ENCODE measurements around the gene TBCC.
"Not testable (repeated sequence)": the region's sequence is repeated elsewhere in the genome, so short reads cannot be mapped to it uniquely, and the experiment has no call there.

The TBCC gene

GRCh38 chr6:42704251-42704936 lies 41.5 kb downstream of the TBCC start:
- Histone ChIP-seq H3K9ac (ENCODE audit: low read length) (no peak overlapping the region), H3K27ac (ENCODE audit: low read length) (no peak overlapping the region), H3K79me2 (ENCODE audit: low read length) (no peaks in the 10 kb centered on the region), H3K36me3 (replicated peaks; ENCODE audit: low read depth, low read length) (no peaks in the 10 kb centered on the region), H3K4me3 (ENCODE audit: low read length) (no peak overlapping the region), H3K4me2 (ENCODE audit: low read length) (no peak overlapping the region), H4K20me1 (ENCODE audit: insufficient read depth, low read length) (no peaks in the 10 kb centered on the region), H3K27me3 (ENCODE audit: low read depth, low read length) (no peaks in the 10 kb centered on the region), H3K9me3 (ENCODE audit: insufficient read depth, low read length) (no peaks in the 10 kb centered on the region), H2AFZ (ENCODE audit: low read depth, low read length) (no peak overlapping the region), H3K4me1 (ENCODE audit: low read length) (no peaks in the 10 kb centered on the region)
- no peak for TF ChIP-seq EZH2phosphoT487 (IDR thresholded peaks at IDR 0.05; ENCODE audit: low read depth)
- TF ChIP-seq, protein P1, sequence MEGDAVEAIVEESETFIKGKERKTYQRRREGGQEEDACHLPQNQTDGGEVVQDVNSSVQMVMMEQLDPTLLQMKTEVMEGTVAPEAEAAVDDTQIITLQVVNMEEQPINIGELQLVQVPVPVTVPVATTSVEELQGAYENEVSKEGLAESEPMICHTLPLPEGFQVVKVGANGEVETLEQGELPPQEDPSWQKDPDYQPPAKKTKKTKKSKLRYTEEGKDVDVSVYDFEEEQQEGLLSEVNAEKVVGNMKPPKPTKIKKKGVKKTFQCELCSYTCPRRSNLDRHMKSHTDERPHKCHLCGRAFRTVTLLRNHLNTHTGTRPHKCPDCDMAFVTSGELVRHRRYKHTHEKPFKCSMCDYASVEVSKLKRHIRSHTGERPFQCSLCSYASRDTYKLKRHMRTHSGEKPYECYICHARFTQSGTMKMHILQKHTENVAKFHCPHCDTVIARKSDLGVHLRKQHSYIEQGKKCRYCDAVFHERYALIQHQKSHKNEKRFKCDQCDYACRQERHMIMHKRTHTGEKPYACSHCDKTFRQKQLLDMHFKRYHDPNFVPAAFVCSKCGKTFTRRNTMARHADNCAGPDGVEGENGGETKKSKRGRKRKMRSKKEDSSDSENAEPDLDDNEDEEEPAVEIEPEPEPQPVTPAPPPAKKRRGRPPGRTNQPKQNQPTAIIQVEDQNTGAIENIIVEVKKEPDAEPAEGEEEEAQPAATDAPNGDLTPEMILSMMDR (IDR thresholded peaks at IDR 0.05; ENCODE audit: low read depth, low read length) = no peak

GRCh38 chr6:42702786-42703185 lies 43.1 kb downstream of the TBCC start:
- not testable (repeated sequence) for H3K9ac ChIP-seq (ENCODE audit: low read length); H4K20me1 ChIP-seq (ENCODE audit: insufficient read depth, low read length); H3K27me3 ChIP-seq (ENCODE audit: low read depth, low read length); H3K27ac ChIP-seq (ENCODE audit: low read length); H3K36me3 ChIP-seq (replicated peaks; ENCODE audit: low read depth, low read length); H3K4me2 ChIP-seq (ENCODE audit: low read length); H3K4me1 ChIP-seq (ENCODE audit: low read length); H3K79me2 ChIP-seq (ENCODE audit: low read length); H2AFZ ChIP-seq (ENCODE audit: low read depth, low read length); H3K4me3 ChIP-seq (ENCODE audit: low read length); H3K9me3 ChIP-seq (ENCODE audit: insufficient read depth, low read length)

DNA sequence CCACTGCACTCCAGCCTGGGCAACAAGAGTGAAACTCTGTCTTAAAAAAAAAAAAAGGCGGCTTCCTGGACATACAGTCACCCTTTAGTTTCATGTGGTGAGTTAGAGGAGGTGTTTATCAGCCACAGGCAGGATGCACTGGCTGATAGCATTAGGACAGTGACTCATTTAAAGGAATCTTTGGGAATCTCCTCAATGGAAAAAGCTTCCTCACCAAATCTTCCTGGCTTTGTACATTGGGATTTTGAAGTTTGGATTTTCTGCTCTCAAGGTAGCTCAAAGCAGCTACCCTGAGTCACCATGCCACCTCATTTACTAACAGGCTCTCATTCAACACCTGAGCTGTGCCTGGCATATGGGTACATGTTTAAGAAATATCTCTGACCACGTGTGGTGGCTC lies 43.7 kb downstream of the TBCC start:
- H2AFZ ChIP-seq (ENCODE audit: low read depth, low read length) = no peak overlapping the region
- no peaks in the 10 kb centered on the region for H3K36me3 ChIP-seq (replicated peaks; ENCODE audit: low read depth, low read length)
- H3K4me2 ChIP-seq (ENCODE audit: low read length) = no peak overlapping the region

DNA sequence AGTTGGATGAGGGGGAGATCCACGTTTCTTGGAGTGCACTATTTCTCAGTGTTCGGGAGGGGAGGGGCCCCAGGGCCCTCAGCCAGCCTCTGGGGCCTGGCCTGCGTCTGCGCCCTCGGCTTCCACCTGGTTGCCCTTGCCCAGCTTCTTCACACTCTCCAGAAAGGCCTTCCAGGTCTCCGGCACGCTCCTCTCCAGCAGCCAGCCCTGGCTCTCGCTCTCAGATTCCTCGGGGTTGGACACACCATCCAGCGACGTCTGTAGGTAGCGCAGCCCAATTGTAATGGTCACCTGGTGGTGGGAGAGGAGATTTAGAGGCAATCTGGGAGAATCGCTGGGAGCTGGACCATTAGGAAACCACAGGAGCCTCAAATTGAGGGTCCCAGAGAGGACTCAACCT lies 47.7 kb downstream of the TBCC start:
- H3K4me3 ChIP-seq (ENCODE audit: low read length) = no peak overlapping the region
- no peaks in the 10 kb centered on the region for H3K27me3 ChIP-seq (ENCODE audit: low read depth, low read length)
- H2AFZ ChIP-seq (ENCODE audit: low read depth, low read length) = no peak overlapping the region
- no peaks in the 10 kb centered on the region for H3K4me1 ChIP-seq (ENCODE audit: low read length)
- H4K20me1 ChIP-seq (ENCODE audit: insufficient read depth, low read length) = no peaks in the 10 kb centered on the region
- no peak overlapping the region for H3K27ac ChIP-seq (ENCODE audit: low read length)
- H3K79me2 ChIP-seq (ENCODE audit: low read length) = no peaks in the 10 kb centered on the region
- no peak overlapping the region for H3K4me2 ChIP-seq (ENCODE audit: low read length)
- no peak overlapping the region for H3K9ac ChIP-seq (ENCODE audit: low read length)
- peaks cover 8% of the 10 kb centered on the region for H3K36me3 ChIP-seq (replicated peaks; ENCODE audit: low read depth, low read length)
- TF ChIP-seq, protein P1 (IDR thresholded peaks at IDR 0.05; ENCODE audit: low read depth, low read length) = no peak
- TF ChIP-seq EZH2phosphoT487 (IDR thresholded peaks at IDR 0.05; ENCODE audit: low read depth) = no peak
- no peaks in the 10 kb centered on the region for H3K9me3 ChIP-seq (ENCODE audit: insufficient read depth, low read length)

More for the DNA sequence above, 43.7 kb downstream of the TBCC start:
- no peaks in the 10 kb centered on the region for H3K9me3 ChIP-seq (ENCODE audit: insufficient read depth, low read length)
- no peaks in the 10 kb centered on the region for H3K27me3 ChIP-seq (ENCODE audit: low read depth, low read length)
- no peaks in the 10 kb centered on the region for H3K79me2 ChIP-seq (ENCODE audit: low read length)
- TF ChIP-seq, protein P1 (IDR thresholded peaks at IDR 0.05; ENCODE audit: low read depth, low read length) = no peak
- no peak for TF ChIP-seq EZH2phosphoT487 (IDR thresholded peaks at IDR 0.05; ENCODE audit: low read depth)
- no peaks in the 10 kb centered on the region for H4K20me1 ChIP-seq (ENCODE audit: insufficient read depth, low read length)
- no peaks in the 10 kb centered on the region for H3K4me1 ChIP-seq (ENCODE audit: low read length)
- no peak overlapping the region for H3K27ac ChIP-seq (ENCODE audit: low read length)
- no peak overlapping the region for H3K4me3 ChIP-seq (ENCODE audit: low read length)
- no peak overlapping the region for H3K9ac ChIP-seq (ENCODE audit: low read length)

Data from OCI-LY3 (cell line).